Kidney (tissue), 14 donors: ENCODE data around the gene F5. TPM values are rescaled to one million over a fixed set of nuclear protein-coding genes. Genes with fewer than 3 reads are reported as not detected.
"Not testable (repeated sequence)": the region's sequence is repeated elsewhere in the genome, so short reads cannot be mapped to it uniquely, and the experiment has no call there.

ENCODE experiments used
- DNase-seq, 5 donors: peaks; one replicate each; pipeline ENCODE4 v3.0.0-alpha.2; 2013 to 2020
- FAIRE-seq: peaks from 2 replicates; lab custom pipeline; 2012; peaks lifted over from hg19 to GRCh38; lab: Jason Lieb, UNC
- H3K27ac ChIP-seq, 2 donors: one replicate each; pipeline ENCODE4 v1.7.0; 2013; ENCODE audit warnings: low read depth in 2 of 2, low read length in 2 of 2, inconsistent platforms in 1 of 2
- H3K27me3 ChIP-seq: one replicate; pipeline ENCODE4 v1.7.1; 2013; ENCODE audit warnings: low read length, inconsistent platforms; ENCODE audit not compliant: control insufficient read depth, insufficient read depth
- H3K36me3 ChIP-seq, 3 donors: one replicate each; pipeline versions ENCODE4 v1.7.0 to v1.7.1; 2013; ENCODE audit warnings: low read length in 3 of 3, control low read depth in 1 of 3, inconsistent platforms in 1 of 3; ENCODE audit not compliant: insufficient read depth in 3 of 3, control insufficient read depth in 2 of 3
- H3K4me1 ChIP-seq, 3 donors: one replicate each; pipeline versions ENCODE4 v1.7.0 to v1.7.1; 2013; ENCODE audit warnings: low read length in 3 of 3, inconsistent platforms in 1 of 3, low read depth in 1 of 3; ENCODE audit not compliant: control insufficient read depth in 2 of 3, insufficient read depth in 2 of 3
- H3K4me3 ChIP-seq, 3 donors: one replicate each; pipeline versions ENCODE4 v1.7.0 to v1.8.1; 2013; ENCODE audit warnings: low read length in 3 of 3, control low read depth in 1 of 3, inconsistent platforms in 1 of 3
- H3K9ac ChIP-seq, 3 donors: one replicate each; pipeline versions ENCODE4 v1.7.0 to v1.7.1; 2013; ENCODE audit warnings: low read length in 3 of 3, control low read depth in 1 of 3, inconsistent platforms in 1 of 3
- H3K9me3 ChIP-seq, 3 donors: one replicate each; pipeline versions ENCODE4 v1.7.0 to v1.7.1; 2013; ENCODE audit warnings: low read length in 3 of 3, control low read depth in 1 of 3, inconsistent platforms in 1 of 3; ENCODE audit not compliant: control insufficient read depth in 2 of 3, insufficient read depth in 1 of 3
- CTCF ChIP-seq: IDR thresholded peaks from 3 replicates; pipeline ENCODE4 v1.5.1; 2012; ENCODE audit warnings: mild to moderate bottlenecking, moderate library complexity, borderline replicate concordance; ENCODE audit not compliant: insufficient read depth; ENCODE audit errors: extremely low read depth
- intact Hi-C: fragments of 100-400 bp; cut with DNase I; formaldehyde crosslinking; loops from one replicate; pipeline ENCODE4 v1.11.1; 2022
- polyA plus RNA-seq: library from polyadenylated mRNA; stranded (reverse); fragments of 350-450 nt; fragmentation: Illumina TruSeq; extraction: RNeasy Lipid Tissue Mini Kit (QIAGEN cat#74804); gene quantifications from one replicate; pipeline ENCODE4 v1.2.3, GENCODE V29; 2014; ENCODE audit warnings: low read depth, low replicate concordance; ENCODE audit not compliant: insufficient read depth
- total RNA-seq: library from RNA; stranded (reverse); fragmentation: NEBNext Ultra II Directional; extraction: Animal tissue kit (Norgen Biotek cat#: 25700); gene quantifications from one replicate; pipeline ENCODE4 v1.2.1, GENCODE V29; 2021
- donor health status: control.
- donor health status: control.
- donor health status: control.
- donor health status: control.
- donor health status: control.
- donor health status: DM: yes; HTN: yes; CAD: no.
- donor health status: Normal renal cell carcinoma (clear cell type).

The F5 gene
- total and polyA plus RNA-seq, 2 donors from 2014 or later, result 3.8 to 5.1 TPM

- H3K9ac ChIP-seq, result no peak overlapping the region
- DNase-seq (no peak), FAIRE-seq (no peak)
- H3K4me3 ChIP-seq, result no peak overlapping the region
- no peaks in the 10 kb centered on the region for H3K9me3 ChIP-seq
- no peak for TF ChIP-seq CTCF
- H3K27ac ChIP-seq, result no peak overlapping the region
- intact Hi-C loops, result no loop called here
- H3K36me3 ChIP-seq, result no peaks in the 10 kb centered on the region
- no peaks in the 10 kb centered on the region for H3K27me3 ChIP-seq
- H3K4me1 ChIP-seq, result no peaks in the 10 kb centered on the region
These were observed 47.0 kb downstream of the F5 start for GRCh38 chr1:169538998-169539871.

- no peak for TF ChIP-seq CTCF
- no peak for DNase-seq
- no peak overlapping the region for H3K4me3 ChIP-seq
- intact Hi-C loops, result no loop called here
- H3K9ac ChIP-seq, result no peak overlapping the region
- no peaks in the 10 kb centered on the region for H3K4me1 ChIP-seq
- FAIRE-seq, result no peak
- H3K27me3 ChIP-seq, result no peaks in the 10 kb centered on the region
- no peaks in the 10 kb centered on the region for H3K36me3 ChIP-seq
- no peak overlapping the region for H3K27ac ChIP-seq
- H3K9me3 ChIP-seq, result no peaks in the 10 kb centered on the region
These were observed 51.6 kb downstream of the F5 start for GRCh38 chr1:169534653-169535052.

- H3K4me3 ChIP-seq, H3K27ac ChIP-seq, H3K27me3 ChIP-seq, H3K36me3 ChIP-seq, H3K9ac ChIP-seq, H3K9me3 ChIP-seq, DNase-seq, H3K4me1 ChIP-seq, intact Hi-C loops, FAIRE-seq: not testable (repeated sequence)
These were observed 52.6 kb downstream of the F5 start for GRCh38 chr1:169533528-169534190.

GRCh38 chr1:169530448-169530847 is 55.8 kb downstream of the F5 start:
- Histone ChIP-seq H3K27ac (no peak overlapping the region), H3K9ac (no peak overlapping the region), H3K4me1 (peaks cover 0 to 5% (median 0%) of the 10 kb centered on the region in 3 donors), H3K4me3 (no peak overlapping the region), H3K9me3 (no peaks in the 10 kb centered on the region), H3K27me3 (no peaks in the 10 kb centered on the region), H3K36me3 (no peaks in the 10 kb centered on the region)
- DNase-seq (no peak), FAIRE-seq (no peak)
- intact Hi-C loops, result no loop called here
- TF ChIP-seq CTCF, result no peak
